Epidermal melanocyte (primary cell): ENCODE results near the gene CTRL.

Experiments
- DNase-seq: peaks from one replicate; pipeline ENCODE4 v3.0.0; 2011; ENCODE audit warnings: low spot score; ENCODE audit not compliant: insufficient read length

CTRL gene

DNA sequence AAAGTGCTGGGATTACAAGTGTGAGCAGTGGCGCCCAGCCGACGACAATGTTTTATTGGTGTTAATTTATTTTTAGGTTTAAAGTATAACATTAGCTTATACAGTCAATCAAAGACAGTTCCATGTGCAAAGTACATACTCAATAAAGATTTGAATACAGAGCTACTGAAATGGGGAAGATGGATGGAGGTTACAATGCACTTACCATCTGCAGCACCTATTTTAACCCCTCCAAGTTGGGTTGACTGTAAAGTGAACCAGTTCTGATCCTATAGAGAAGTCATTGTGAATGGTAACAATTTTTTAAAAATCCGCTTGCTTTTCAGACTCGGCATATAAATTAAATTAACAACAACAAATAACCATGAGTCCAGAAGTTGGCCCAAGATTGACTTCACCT is 39.3 kb downstream of the CTRL start:
- no peak for DNase-seq

DNA sequence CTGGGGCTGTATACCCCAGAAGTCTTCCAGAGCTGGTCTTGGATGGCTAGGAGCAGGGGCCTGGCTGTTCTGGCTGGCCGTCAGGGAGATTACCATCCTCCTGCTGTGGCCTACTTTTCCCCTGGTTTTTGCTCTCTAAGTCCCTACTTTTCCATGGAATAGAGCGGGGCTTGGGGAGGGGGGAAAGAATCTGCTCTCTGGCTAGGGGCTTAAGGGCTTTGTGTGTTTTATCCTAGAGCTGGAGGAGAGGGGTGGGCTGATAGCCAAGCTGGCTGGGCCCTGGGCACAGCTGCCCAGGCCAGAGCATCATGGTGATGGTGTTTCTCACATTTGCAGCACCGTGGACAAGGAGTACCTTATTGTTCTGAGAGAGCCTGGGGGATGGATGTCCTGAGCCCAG is 43.3 kb downstream of the CTRL start:
- DNase-seq, result no peak

DNA sequence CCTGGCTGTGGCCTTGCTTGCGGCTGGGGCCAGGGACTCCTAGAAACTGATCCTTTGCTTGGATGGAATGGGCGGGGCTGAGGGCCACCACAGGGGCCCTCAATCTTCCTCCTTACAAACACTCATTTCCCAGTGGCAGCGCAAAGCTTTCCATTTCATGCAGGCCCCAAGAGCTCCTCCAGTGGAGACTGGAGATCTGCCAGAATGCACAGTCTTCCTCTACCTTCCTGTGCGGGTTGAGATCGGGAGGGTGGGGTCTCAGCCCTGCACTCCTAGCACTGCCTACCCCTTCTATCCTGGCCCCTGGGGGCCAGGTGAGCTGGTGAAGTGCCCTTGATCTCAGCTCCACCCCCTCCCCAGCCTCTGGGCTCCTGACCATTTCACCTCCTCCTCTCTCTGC is 45.3 kb downstream of the CTRL start:
- DNase-seq, result no peak

DNA sequence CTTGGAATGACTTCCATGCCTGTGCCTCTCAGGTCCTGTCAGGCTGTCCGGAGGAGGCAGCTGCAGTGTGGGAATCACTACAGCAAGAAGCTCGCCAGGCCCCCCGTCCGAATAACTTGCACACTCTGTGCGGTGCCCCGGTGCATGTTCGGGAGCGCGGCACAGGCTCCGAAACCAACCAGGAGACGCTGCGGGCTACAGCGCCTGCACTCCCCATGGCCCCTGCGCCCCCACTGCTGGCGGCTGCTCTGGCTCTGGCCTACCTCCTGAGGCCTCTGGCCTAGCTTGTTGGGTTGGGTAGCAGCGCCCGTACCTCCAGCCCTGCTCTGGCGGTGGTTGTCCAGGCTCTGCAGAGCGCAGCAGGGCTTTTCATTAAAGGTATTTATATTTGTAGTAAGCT is 45.7 kb downstream of the CTRL start:
- DNase-seq, result no peak

DNA sequence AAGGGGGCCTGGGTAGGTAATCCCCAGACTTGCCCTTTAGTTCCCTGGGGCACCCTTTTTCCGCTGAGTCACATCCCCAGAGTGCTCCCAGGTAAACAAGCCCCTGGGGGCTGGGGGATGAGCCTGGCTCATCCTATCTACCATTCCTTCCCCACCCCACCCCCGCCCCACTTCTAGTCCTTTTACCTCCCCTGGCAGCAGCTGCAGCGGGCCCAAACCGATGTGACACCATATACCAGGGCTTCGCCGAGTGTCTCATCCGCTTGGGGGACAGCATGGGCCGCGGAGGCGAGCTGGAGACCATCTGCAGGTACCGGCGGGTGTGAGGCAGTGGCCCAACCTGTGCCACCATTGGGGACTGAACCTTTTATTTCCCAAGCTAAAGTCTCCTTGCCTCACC is 46.1 kb downstream of the CTRL start:
- DNase-seq, result no peak

DNA sequence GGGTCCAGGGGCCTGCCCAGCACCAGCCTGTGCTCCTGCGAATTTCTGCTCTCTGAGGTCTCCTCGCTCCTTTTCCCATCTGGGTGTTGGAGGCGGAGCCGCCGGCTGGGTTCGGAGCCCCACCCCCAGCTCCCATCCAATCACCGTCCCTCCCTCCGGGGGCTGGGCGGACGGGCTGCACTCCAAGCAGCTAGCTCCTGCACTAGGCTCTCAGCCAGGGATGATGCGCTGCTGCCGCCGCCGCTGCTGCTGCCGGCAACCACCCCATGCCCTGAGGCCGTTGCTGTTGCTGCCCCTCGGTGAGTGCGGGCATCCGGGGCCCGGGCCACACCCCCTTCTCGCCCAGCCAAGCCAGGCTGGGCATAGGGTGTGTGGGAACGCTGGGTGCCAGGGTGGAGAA is 47.0 kb downstream of the CTRL start, which contains the start of gene NRN1L:
NRN1L (plus strand) TSS at position 202 of the 400 bp plus-strand sequence; CDS start at position 221, 19 bp downstream.
- DNase-seq, result peak; percentile 78

GRCh38 chr16:67883872-67884261 is 47.8 kb downstream of the CTRL start:
- DNase-seq, result no peak

- DNase-seq, result peak; percentile 69
These were observed 48.4 kb downstream of the CTRL start for GRCh38 chr16:67883146-67883871.

DNA sequence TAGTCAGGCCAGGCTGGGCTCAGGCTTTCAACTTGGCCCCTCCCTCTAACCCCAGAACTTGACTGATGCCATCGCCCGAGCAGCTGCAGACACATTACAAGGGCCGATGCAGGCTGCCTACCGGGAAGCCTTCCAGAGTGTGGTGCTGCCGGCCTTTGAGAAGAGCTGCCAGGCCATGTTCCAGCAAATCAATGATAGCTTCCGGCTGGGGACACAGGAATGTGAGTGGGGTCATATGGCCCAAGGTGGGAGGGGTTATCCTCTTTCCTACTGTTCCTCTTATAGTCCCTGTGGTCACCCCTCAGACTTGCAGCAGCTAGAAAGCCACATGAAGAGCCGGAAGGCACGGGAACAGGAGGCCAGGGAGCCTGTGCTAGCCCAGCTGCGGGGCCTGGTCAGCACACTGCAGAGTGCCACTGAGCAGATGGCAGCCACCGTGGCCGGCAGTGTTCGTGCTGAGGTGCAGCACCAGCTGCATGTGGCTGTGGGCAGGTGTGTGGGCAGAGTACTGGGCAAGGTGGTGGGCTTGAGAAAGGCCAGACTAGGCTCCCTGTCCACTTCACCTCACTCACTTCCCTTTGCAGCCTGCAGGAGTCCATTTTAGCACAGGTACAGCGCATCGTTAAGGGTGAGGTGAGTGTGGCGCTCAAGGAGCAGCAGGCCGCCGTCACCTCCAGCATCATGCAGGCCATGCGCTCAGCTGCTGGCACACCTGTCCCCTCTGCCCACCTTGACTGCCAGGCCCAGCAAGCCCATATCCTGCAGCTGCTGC is 49.1 kb downstream of the CTRL start:
- DNase-seq, result no peak

DNA sequence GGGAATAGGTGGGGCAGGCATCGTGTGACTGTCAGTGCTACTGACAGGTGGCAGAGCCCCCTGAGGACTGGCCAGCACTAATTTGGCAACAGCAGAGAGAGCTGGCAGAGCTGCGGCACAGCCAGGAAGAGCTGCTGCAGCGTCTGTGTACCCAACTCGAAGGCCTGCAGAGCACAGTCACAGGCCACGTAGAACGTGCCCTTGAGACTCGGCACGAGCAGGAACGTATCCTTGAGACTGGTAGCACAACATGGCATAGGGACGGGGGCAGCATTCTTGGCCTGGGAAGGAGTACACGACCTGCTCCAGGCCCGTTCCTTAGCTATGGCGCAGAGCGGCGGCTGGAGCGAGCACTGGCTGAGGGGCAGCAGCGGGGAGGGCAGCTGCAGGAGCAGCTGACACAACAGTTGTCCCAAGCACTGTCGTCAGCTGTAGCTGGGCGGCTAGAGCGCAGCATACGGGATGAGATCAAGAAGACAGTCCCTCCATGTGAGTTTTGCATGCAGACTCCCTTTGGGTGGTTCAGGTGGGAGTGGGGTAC is 50.0 kb downstream of the CTRL start:
- DNase-seq, result no peak

DNA sequence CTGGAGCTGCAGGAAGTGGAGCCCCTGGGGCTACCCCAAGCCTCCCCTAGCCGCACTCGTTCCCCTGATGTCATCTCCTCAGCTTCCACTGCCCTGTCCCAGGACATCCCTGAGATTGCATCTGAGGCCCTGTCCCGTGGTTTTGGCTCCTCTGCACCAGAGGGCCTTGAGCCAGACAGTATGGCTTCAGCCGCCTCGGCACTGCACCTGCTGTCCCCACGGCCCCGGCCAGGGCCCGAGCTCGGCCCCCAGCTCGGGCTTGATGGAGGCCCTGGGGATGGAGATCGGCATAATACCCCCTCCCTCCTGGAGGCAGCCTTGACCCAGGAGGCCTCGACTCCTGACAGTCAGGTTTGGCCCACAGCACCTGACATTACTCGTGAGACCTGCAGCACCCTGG is 51.1 kb downstream of the CTRL start:
- DNase-seq, result no peak

DNA sequence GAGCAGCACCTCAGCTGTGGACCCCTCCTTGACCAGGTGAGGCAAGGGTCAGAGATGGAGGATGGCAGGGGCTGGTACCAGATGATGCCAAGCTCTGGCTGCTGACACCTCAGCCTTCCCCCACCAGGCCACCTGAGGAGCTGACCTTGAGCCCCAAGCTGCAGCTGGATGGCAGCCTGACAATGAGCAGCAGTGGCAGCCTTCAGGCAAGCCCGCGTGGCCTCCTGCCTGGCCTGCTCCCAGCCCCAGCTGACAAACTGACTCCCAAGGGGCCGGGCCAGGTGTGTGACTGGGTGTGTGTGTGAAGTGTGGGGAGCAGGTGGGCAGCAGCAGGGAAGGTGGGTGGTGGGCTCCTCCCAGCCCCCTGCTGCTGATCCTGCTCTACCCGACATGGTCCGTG is 51.7 kb downstream of the CTRL start:
- no peak for DNase-seq
